PC-3 (cell line): ENCODE results near the gene TMEM229A. TPM values are rescaled to one million over a fixed set of nuclear protein-coding genes. Genes with fewer than 3 reads are reported as not detected.
"Not testable (repeated sequence)": the region's sequence is repeated elsewhere in the genome, so short reads cannot be mapped to it uniquely, and the experiment has no call there.

Source experiments
- ATAC-seq: fragments of 200-7000 bp; cut with Tn5 transposase; 2 replicates; pipeline ENCODE4 v1.9.1; 2020; ENCODE audit warnings: mild to moderate bottlenecking, moderate library complexity
- BruUV-seq: library from RNA; stranded (reverse); fragments of 400-500 nt; replicated peaks from 2 replicates; lab custom pipeline; 2021; lab: Mats Ljungman, UMichigan
- CTCF ChIA-PET: fragments of 300-600 bp; sonication (Branson Sonifier 250); formaldehyde crosslinking; loops from one replicate; lab custom pipeline; 2022; ENCODE audit warnings: antibody characterized with exemption; lab: Charles Lee
- POLR2A ChIA-PET: fragments of 300-600 bp; sonication (Branson Sonifier 250); formaldehyde crosslinking; loops from one replicate; lab custom pipeline; 2022; ENCODE audit warnings: antibody characterized with exemption; ENCODE audit not compliant: unreplicated experiment; lab: Charles Lee
- DNase-seq: peaks from one replicate; pipeline ENCODE4 v3.0.0-alpha.2; 2015
- H2AFZ ChIP-seq: fragments of 300-600 bp; sonication (generic); 2 replicates; pipeline ENCODE4 v1.6.0; 2016; ENCODE audit warnings: antibody characterized with exemption, low read length
- H3F3A ChIP-seq: fragments of 300-600 bp; sonication (generic); one replicate; pipeline ENCODE4 v1.6.0; 2017; ENCODE audit warnings: antibody characterized with exemption, low read length, control low read depth, mild to moderate bottlenecking; ENCODE audit not compliant: unreplicated experiment
- H3K27ac ChIP-seq: fragments of 300-600 bp; sonication (generic); 2 replicates; pipeline ENCODE4 v1.5.1; 2016; ENCODE audit warnings: mild to moderate bottlenecking, low read length
- H3K27me3 ChIP-seq: fragments of 300-600 bp; sonication (generic); 2 replicates; pipeline ENCODE4 v1.6.1; 2016; ENCODE audit warnings: low read length, mixed read lengths
- H3K36me3 ChIP-seq: fragments of 300-600 bp; sonication (generic); 2 replicates; pipeline ENCODE4 v1.6.1; 2016; ENCODE audit warnings: low read depth, mixed run types, low read length, mixed read lengths
- H3K4me1 ChIP-seq: fragments of 300-600 bp; sonication (generic); 2 replicates; pipeline ENCODE4 v1.5.1; 2016; ENCODE audit warnings: low read length; ENCODE audit not compliant: insufficient read depth
- H3K4me2 ChIP-seq: fragments of 300-600 bp; sonication (generic); 2 replicates; pipeline ENCODE4 v1.6.0; 2016; ENCODE audit warnings: low read length
- H3K4me3 ChIP-seq: fragments of 300-600 bp; sonication (generic); 2 replicates; pipeline ENCODE4 v1.5.1; 2016; ENCODE audit warnings: mild to moderate bottlenecking, low read length, mixed read lengths
- H3K79me2 ChIP-seq: fragments of 300-600 bp; sonication (generic); 2 replicates; pipeline ENCODE4 v1.6.1; 2017; ENCODE audit warnings: low read length, mixed read lengths
- H3K9ac ChIP-seq: fragments of 300-600 bp; sonication (generic); 2 replicates; pipeline ENCODE4 v1.6.0; 2016; ENCODE audit warnings: mild to moderate bottlenecking, low read length
- H3K9me2 ChIP-seq: fragments of 300-600 bp; sonication (generic); replicated peaks from 2 replicates; pipeline ENCODE4 v1.6.1; 2016; ENCODE audit warnings: mixed run types, low read length, mixed read lengths
- H3K9me3 ChIP-seq: fragments of 300-600 bp; sonication (generic); 2 replicates; pipeline ENCODE4 v1.6.1; 2016; ENCODE audit warnings: low read length, mixed read lengths
- H4K20me1 ChIP-seq: fragments of 300-600 bp; sonication (generic); 2 replicates; pipeline ENCODE4 v1.6.1; 2016; ENCODE audit warnings: low read length, mixed read lengths
- CTCF ChIP-seq: fragments of 300-600 bp; sonication (generic); conservative IDR thresholded peaks from 2 replicates; pipeline ENCODE4 v1.5.1; 2017; ENCODE audit warnings: antibody characterized with exemption, low read depth, mild to moderate bottlenecking, low read length
- EZH2 ChIP-seq: fragments of 300-600 bp; sonication (generic); IDR thresholded peaks from one replicate; pipeline ENCODE4 v1.6.1; 2017; ENCODE audit warnings: antibody characterized with exemption, mild to moderate bottlenecking, low read length; ENCODE audit not compliant: unreplicated experiment
- EZH2phosphoT487 ChIP-seq: fragments of 300-600 bp; sonication (generic); IDR thresholded peaks from 2 replicates; pipeline ENCODE4 v1.6.1; 2018; ENCODE audit warnings: mild to moderate bottlenecking, antibody characterized with exemption, low read length, borderline replicate concordance
- intact Hi-C: fragments of 100-400 bp; cut with micrococcal nuclease; formaldehyde crosslinking; loops from 2 replicates; pipeline ENCODE4 v1.9.0; 2023
- total RNA-seq: library from RNA; depleted of rRNA; stranded (reverse); fragments of >200 nt; gene quantifications from 2 replicates; pipeline ENCODE4 v1.2.3, GENCODE V29; 2014

Gene TMEM229A
- total RNA-seq, 1 experiment from 2014 or later = not detected

DNA sequence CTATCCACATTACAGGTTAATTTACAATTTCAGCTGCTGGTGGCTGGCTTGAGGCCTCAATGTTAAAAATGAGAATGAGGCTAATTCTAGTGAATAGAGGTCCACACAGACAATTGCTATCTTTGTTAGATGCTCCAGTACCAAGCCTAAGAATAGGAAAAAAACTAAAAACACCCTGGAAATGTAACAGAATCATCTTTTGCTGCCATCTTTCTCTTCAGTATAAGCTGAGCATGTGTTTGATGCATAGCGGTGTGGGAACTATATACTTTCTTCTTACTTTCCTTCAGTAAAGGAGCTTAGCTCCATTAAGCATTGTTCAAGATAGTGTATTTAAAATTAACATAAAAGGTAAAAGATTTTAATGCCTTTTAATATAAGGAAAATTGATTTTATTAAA lies 5.6 kb downstream of the TMEM229A start:
- intact Hi-C loops = no loop called here
- CTCF ChIA-PET = no interaction called here

DNA sequence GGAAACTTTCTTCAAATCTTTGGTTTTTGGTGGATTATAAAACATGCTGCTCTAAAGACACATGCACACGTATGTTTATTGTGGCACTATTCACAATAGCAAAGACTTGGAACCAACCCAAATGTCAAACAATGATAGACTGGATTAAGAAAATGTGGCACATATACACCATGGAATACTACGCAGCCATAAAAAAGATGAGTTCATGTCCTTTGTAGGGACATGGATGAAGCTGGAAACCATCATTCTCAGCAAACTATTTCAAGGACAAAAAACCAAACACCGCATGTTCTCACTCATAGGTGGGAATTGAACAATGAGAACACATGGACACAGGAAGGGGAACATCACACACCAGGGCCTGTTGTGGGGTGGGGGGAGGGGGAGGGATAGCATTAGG lies 8.5 kb downstream of the TMEM229A start:
- H3F3A ChIP-seq, H2AFZ ChIP-seq, H3K4me2 ChIP-seq, POLR2A ChIA-PET, H4K20me1 ChIP-seq, H3K9me2 ChIP-seq, H3K9ac ChIP-seq, intact Hi-C loops, BruUV-seq, ATAC-seq, H3K27ac ChIP-seq, H3K9me3 ChIP-seq, H3K4me1 ChIP-seq, H3K36me3 ChIP-seq, H3K4me3 ChIP-seq, CTCF ChIA-PET, H3K79me2 ChIP-seq, DNase-seq: not testable (repeated sequence)
- peaks cover 26% of the 10 kb centered on the region for H3K27me3 ChIP-seq

More for the DNA sequence above, 5.6 kb downstream of the TMEM229A start:
- Histone ChIP-seq H3K4me3 (no peak overlapping the region), H3F3A (no peaks in the 10 kb centered on the region), H3K9ac (no peak overlapping the region), H3K4me1 (peaks cover 7% of the 10 kb centered on the region; the same call in 1 of the 2 replicates), H3K36me3 (no peaks in the 10 kb centered on the region), H4K20me1 (no peaks in the 10 kb centered on the region), H3K9me3 (no peaks in the 10 kb centered on the region), H3K27ac (no peak overlapping the region), H3K4me2 (no peak overlapping the region), H2AFZ (no peak overlapping the region), H3K79me2 (no peaks in the 10 kb centered on the region), H3K27me3 (peaks cover 55% of the 10 kb centered on the region), H3K9me2 (no peaks in the 10 kb centered on the region)
- ATAC-seq (no peak), DNase-seq (no peak)
- BruUV-seq = no TSS peak
- POLR2A ChIA-PET = no interaction called here
- TF ChIP-seq EZH2phosphoT487 (no peak), CTCF (no peak), EZH2 (no peak)

DNA sequence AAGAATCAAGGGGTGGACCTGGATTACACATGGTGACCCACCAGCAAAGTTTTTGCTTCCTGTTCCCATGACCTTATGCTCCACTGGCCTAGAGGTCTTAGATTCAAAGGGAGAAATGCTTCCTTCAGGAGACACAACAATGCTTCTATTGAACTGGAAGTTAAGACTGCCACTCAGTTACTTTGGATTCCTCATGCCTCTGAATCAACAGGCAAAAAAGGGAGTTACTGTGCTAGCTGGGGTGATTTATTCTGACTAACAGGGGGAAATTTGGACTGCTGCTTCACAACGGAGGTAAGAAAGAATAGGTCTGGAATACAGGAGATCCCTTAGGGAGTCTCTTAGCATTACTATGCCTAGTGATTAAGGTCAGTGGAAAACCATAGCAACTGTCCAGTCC lies 10.3 kb downstream of the TMEM229A start:
- H3K9ac ChIP-seq = no peak overlapping the region
- CTCF ChIA-PET = no interaction called here

More for the DNA sequence above, 10.3 kb downstream of the TMEM229A start:
- H4K20me1 ChIP-seq = no peaks in the 10 kb centered on the region
- H3K4me3 ChIP-seq = no peak overlapping the region
- H3K27me3 ChIP-seq = peaks cover 14% of the 10 kb centered on the region
- no peak overlapping the region for H3K27ac ChIP-seq
- no peaks in the 10 kb centered on the region for H3K36me3 ChIP-seq
- intact Hi-C loops = no loop called here
- ATAC-seq (no peak), DNase-seq (no peak)
- H3K9me2 ChIP-seq = no peaks in the 10 kb centered on the region
- no peaks in the 10 kb centered on the region for H3K9me3 ChIP-seq
- H3K4me1 ChIP-seq = no peaks in the 10 kb centered on the region
- no peaks in the 10 kb centered on the region for H3K79me2 ChIP-seq
- TF ChIP-seq CTCF = no peak
- no peak for TF ChIP-seq EZH2phosphoT487
- TF ChIP-seq EZH2 = no peak
- no peak overlapping the region for H2AFZ ChIP-seq
- BruUV-seq = no TSS peak
- POLR2A ChIA-PET = no interaction called here
- no peak overlapping the region for H3K4me2 ChIP-seq
- H3F3A ChIP-seq = no peaks in the 10 kb centered on the region
